Measurements from ENCODE around the gene DYNLT1. TPM values are rescaled to one million over a fixed set of nuclear protein-coding genes. Genes with fewer than 3 reads are reported as not detected.

DYNLT1 gene
- total RNA-seq, 2 donors from 2014 or later, result 87.2 to 107 TPM

Other genes starting within 250 kb of the DYNLT1 start
- 10 to 100 TPM; 17.6 to 20.4 TPM for gene TMEM181, start 84.7 kb downstream of the DYNLT1 start, total RNA-seq
- gene SYTL3, start 5.3 kb upstream of the DYNLT1 start, total RNA-seq, result 10 to 100 TPM; 28.9 to 36.1 TPM
- 100 to 1,000 TPM; 341 to 361 TPM for gene EZR, start 174.6 kb upstream of the DYNLT1 start, total RNA-seq

Data from T-helper 17 cell (primary cell).